HK-2 (cell line): ENCODE measurements around the gene KDM4B.

ENCODE experiments used
- DNase-seq: peaks from one replicate; pipeline ENCODE4 v3.0.0-alpha.2; 2018; ENCODE audit not compliant: unreplicated experiment

The KDM4B gene

DNA sequence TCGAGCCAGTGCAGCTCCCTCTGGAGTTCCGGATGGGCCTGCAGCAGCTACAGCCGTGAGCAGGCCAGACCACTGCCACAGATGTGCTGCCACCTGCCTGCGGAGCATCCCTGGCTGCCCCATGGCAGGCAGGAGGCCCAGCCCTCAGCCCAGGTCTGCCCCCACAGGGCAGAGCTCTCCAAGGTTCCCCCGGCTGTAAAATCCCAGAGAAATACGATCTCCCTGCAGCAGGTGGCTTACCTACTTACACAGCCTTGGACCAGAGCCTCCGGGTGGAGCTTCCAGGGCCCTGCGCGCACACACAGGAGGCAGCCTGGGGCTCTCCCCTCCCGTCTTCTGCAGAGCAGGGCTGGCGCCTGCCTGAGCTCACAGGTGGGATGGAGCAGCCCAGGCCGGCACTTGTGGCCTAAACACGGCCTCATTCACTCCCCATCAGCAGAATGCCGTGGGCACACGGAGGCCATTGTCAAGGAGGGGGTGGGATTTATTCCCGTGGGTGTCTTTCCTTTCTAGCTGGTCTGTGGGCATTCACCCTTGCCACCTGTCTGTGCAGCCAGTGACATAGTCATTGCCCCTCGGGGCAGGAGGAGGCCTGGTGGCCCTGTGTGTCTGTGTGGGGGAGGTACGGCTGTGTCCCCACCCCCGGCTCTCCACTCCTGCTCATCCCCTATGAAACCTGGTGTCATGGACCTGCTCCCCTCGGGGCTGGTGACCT is 118.0 kb downstream of the KDM4B start:
- no peak for DNase-seq

DNA sequence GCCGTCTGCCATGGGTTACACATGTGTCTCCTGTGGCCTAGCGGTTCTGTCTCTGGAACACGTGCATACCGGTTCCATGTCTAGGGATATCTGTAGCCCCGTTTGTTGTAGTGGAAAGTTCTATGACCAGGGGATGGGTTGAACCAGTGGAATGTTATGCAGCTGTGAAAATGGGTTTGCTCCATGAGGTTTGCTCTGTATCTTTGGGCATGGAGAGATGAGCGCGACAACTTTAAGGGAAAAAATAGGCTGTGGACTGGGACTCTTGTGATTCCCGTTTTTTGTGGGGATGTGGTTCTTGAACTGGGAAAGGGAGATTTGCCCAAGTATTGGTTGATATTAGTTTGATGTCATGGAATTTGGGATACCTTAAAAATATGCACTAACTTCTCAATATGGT is 120.4 kb downstream of the KDM4B start:
- no peak for DNase-seq

- DNase-seq = no peak
Measured at GRCh38 chr19:5090465-5091017, 121.6 kb downstream of the KDM4B start.

DNA sequence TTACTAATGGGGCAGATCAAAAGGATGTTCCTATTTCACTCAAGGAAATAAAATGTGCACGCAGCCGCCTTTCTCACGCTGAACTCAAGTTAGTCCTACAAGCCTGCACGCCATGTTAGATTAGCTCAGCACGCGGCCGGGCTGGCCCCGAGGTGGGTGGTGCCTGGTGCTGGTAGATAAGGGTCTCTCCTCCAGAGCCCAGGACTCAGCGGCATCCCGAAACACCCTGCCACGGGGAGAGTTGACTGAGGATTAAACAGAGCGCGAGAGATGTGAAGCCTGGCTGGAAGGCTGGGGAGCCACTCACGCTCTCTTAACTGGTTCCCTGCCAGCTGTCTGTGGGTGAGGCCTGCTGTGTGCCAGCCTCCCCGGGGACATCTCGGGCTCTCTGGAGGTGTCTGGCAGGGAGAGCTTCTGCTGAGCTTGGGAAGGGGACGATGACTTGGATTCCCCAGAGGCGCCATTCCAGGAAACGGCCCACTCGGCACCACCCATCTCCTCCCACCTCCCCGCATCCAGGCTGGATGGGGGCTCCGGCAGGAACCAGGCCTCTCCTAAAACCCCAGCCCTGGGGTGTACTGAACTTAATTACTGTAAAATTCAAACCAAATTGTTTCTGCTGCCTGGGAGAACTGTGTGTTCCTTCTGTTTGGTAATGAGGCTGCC is 122.2 kb downstream of the KDM4B start:
- DNase-seq = no peak

GRCh38 chr19:5091684-5092480 is 123.0 kb downstream of the KDM4B start:
- DNase-seq = no peak

GRCh38 chr19:5092481-5092843 is 123.5 kb downstream of the KDM4B start:
- DNase-seq = no peak

DNA sequence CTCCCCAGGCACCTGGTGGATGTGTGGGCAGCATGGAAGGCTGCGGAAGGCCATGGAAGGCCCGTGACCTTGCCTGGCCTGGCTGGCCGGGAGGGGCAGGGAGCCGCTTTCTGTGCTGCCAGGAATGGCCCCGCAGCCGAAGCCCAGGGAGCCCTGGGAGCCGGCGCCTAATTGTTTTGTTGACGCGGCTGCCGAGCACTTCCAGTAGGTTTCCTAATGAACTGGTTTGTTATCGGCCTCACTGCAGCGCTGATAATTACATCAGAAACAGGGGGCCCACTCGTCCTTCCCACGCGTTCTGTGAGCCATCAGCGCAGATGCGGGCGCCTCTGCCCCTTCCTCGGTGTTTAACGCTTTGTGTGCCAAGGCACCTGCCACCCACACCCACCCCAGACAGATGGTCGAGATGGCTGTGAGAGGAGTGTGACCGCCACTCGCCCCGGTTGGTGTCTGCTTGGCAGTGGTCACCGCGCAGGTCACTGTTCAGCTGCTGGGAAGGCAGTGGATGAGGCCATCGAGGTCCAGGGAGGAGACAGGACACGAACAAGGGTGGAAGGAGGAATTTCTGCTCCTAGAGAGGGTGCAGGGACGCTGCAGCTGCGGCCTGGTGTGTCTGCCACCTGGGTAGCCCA is 124.5 kb downstream of the KDM4B start:
- DNase-seq = no peak

GRCh38 chr19:5093948-5094718 is 125.2 kb downstream of the KDM4B start:
- no peak for DNase-seq

DNA sequence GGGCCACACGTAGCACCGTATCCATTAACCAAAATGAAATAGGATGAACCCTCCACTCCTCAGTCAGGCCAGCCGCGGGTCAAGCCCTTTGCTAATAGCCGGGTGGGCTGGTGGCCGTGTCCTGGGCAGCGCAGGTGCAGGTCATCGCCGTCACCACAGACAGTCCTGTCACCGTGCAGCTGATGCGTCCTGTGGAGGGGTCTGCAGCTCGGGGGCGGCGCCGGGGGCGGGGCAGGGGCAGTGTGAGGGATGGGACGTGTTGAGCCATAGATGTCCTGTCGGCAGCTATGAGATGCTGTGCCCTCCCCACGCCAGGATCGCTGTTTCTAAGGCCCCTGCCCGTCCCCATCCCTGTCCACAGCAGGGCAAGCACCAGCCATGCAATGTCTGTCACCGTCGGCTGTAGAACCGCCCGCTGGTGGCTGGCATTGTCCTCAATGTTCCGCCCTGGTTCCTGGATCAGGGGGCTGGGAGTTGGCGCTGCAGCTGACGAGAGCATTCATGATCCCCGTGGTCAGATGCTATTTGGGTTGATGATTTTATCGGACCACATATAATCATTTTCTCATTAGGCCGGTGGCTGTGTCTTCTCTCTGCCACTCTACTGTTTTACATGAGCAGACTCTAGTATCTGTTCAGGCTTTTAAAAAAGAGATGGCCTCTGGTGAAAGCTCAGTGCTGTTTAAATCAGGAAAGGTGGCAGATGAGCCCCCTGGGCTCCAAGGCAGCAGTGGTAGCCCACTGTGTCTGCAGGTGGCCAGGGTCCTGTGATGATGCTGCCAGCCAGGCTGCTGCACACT is 126.1 kb downstream of the KDM4B start:
- no peak for DNase-seq

- no peak for DNase-seq
Measured at GRCh38 chr19:5095568-5095850, 126.6 kb downstream of the KDM4B start.

GRCh38 chr19:5096536-5096935 is 127.6 kb downstream of the KDM4B start:
- no peak for DNase-seq

DNA sequence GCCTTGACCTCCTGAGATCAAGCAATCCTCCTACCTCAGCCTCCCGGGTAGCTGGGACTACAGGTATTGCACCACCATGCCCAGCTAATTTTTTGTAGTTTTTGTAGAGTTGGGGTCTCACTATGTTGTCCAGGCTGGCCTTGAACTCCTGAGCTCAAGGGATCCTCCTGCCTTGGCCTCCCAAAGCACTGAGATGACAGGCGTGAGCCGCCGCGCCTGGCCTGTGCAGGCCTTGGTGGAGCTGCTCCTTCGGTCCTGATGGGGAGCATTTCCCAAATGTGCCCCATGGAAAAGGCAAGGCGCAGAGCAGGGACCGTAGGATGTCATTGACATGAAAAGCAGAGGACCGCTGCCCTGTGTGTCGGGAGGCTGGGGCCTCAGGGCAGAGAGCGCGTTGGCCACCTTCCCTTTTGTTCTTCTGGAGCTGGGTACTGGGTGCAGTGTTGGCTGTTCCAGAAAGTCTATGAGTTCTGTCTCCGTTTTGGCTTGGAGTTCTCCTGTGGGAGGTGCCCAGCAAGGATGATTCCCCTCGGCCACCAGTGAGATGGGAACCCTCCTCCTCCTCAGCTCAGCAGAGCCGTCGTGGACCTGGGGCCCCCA is 128.5 kb downstream of the KDM4B start:
- DNase-seq = no peak

GRCh38 chr19:5097959-5098623 is 129.2 kb downstream of the KDM4B start:
- DNase-seq = no peak

GRCh38 chr19:5098646-5099045 is 129.7 kb downstream of the KDM4B start:
- no peak for DNase-seq

GRCh38 chr19:5099701-5100221 is 130.8 kb downstream of the KDM4B start:
- no peak for DNase-seq

- no peak for DNase-seq
Measured at GRCh38 chr19:5101871-5102270, 133.0 kb downstream of the KDM4B start.

GRCh38 chr19:5102520-5102919 is 133.6 kb downstream of the KDM4B start:
- no peak for DNase-seq

GRCh38 chr19:5103061-5103701 is 134.3 kb downstream of the KDM4B start:
- DNase-seq = no peak

DNA sequence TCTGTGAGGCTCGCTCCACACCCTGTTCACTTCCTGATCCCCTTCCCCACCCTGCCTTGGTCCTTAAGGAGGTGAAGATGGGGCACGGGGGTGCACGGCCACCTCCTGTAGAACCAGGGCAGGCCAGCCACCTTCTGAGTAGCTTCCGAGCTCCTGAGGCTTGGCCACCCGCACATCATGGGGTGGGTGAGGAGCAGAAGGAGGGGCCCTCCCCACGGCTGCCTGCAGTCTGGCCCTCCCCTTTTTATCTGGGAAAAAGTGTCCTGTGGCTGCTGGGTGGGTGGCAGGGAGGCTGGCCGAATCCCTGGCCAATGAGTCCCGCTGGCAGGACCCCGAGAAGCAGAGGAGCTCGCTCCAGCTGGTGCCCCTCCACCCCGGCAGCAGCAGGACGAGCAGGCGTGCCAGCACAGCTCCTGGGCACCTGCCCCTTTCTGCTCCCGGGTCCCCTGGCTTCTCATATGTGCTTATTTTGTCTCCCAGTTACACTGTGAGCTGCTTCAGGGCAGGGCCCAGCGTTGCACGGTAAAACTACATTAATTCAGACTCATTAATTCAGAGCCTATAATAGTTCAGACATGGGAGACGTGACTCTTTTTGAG is 135.0 kb downstream of the KDM4B start:
- no peak for DNase-seq
